HG03469 (cell line): ENCODE results near the gene TRIM4.

Source experiments
- ATAC-seq: cut with Tn5 transposase; IDR thresholded peaks from one replicate; pipeline ENCODE4 v1.9.1; 2021; ENCODE audit warnings: mild to moderate bottlenecking, moderate library complexity, moderate number of reproducible peaks; ENCODE audit not compliant: unreplicated experiment

TRIM4 gene

DNA sequence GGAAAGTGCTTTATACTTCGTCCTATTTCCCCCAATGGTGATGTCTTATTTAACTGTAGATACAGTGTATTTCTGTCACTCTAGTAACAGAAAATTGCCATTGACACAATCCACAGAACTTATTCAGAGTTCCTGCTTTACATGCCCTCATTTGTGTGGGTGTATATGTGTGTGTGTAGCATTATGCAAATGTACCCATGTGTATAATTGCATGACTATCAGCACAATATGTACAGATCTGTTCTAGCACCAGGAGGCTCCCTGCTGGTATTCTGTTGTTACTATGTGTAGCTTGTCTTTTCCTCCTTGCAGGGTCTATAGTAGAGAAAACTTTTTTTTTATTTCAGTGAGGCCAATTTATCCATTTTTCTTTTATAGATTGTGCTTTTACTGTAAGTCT is 75.0 kb downstream of the TRIM4 start:
- no peak for ATAC-seq

DNA sequence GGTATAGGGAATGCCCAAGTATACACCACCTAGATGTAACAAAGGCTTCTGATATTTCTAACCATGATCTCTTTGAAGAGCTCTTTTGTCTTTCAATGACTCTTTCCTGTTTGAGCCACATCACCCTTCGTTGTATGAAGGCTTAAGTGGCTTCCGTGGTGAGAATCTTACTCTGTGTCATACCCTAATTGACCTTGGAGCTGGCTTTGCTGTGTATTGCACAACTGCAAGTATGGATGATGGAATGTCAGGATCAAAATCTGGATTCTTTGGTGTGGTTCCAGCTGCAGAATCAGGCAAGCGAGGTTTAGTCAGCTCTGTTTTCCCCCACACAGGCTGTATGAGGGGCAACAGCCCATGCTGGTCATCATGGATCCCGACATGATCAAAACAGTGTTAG is 75.5 kb downstream of the TRIM4 start:
- ATAC-seq, result no peak

DNA sequence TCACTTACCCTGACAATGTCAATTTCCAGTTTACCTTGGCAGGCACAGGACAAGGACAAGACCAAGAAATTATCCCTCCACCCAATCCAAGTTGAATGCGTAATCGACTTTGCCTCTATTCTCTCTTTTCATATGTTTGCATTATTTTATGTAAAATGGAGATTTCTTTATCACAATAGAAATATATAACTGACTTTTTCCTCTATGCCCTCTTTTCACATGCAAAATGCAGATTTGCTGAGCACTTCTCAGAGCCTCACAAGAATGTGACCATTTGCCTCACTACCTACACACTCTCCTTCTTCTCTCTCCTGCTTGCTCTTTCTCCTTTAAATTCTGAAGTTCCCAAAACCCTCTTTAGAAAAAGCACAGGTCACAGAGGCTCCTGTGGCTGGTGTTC is 76.4 kb downstream of the TRIM4 start:
- ATAC-seq, result no peak
